RPMI8226 (cell line): ENCODE measurements around the gene ATP8B3.
A peak's percentile ranks its signal among the peaks of the same experiment; 100 is the strongest.

Experiments
- DNase-seq: peaks from one replicate; pipeline ENCODE4 v3.0.0-alpha.2; 2015

The ATP8B3 gene

GRCh38 chr19:1849886-1850398, 37.9 kb upstream of the ATP8B3 start:
- no peak for DNase-seq

GRCh38 chr19:1849132-1849474, 37.0 kb upstream of the ATP8B3 start:
- DNase-seq = no peak

DNA sequence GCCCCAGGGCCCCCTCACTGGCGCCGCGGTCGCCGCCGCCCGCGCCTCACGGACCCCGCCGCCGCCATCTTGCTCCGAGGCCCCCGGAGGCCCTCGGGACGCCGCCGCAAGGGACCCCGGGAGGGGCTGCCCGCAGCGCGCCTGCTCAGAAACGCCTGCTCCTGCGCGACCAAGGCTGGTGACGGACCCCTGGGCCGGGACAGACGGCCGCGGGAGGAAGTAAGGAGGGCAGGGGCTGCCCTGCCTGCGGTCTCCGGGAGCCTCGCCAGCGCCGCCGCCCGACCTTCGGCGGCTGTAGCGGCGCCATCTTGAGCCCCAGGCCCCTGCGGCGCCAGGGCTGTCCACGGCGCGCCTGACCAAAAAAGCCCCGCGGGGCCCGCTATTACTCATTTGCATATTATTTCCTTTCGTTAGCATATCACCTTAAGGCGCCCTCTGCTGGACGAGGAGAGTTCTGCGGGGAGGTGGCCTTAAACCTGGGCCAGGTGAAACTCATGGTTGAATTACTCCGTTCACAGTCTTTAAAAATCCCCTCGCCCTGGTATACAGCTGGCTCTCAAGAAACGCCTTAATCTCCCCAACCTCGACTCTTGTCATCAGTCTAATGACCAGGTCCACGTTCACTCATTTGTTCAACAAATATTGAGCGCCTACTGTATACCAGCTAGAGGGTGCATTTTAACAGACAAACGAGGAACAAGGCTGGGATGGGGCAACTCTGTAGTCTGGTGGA, 36.5 kb upstream of the ATP8B3 start, which contains the start of gene REXO1:
TSS of gene REXO1 (minus strand) at position 85 of the 733 bp plus-strand sequence. CDS start 125 bp downstream, outside the sequence.
- DNase-seq = peak; percentile 97

DNA sequence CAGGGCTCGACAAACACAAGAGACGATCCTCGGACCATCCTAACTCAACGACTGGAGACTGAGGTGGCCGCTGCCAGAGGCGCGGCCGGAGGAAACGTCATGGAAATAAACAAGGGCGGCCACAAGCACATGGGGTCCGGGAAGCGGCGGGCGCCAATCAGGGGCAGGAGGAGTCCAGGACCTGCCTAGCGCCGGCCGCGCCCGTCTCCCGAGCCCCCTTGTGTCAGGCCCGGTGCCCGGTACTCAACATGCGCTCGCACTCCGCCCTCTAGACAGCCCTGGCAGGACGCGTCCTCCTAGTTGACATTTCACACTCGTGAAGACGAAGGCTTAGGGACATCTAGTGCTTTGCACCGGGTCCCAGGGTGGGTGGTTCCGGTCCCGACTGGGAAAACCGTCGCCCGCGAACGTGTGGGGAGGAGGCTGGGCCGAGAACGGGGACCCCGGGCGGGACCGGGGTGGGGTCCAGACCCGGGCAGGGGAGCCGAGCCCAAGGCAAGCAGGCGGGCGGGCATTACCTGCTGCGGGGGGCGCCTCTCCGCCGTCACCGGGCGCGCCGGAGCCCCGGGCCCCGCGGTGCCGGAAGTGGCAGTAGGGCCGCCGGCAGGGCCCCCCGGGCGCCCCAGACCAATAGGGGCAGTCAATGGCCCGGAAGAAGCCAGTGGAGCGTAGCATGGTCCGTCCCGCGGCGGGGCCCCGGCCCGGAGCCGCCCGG, 35.8 kb upstream of the ATP8B3 start:
- peak; percentile 49 for DNase-seq

DNA sequence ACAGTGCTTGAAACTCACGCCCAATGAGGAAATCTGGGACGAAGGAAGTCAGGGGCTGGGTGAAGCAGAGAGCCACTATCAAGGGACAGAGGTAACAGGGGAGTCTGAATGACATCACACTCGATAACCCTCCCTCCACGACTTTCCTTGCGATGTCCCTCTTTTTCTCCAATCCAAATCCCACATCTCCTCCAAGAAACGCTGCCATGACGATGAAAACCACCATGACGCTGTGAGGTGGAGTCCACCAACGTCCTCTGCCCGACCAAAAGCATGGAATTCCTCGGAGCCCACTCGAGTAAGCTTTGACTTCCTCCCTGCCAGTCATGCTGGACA, 35.2 kb upstream of the ATP8B3 start:
- DNase-seq = no peak

GRCh38 chr19:1846517-1847204, 34.6 kb upstream of the ATP8B3 start:
- DNase-seq = no peak

DNA sequence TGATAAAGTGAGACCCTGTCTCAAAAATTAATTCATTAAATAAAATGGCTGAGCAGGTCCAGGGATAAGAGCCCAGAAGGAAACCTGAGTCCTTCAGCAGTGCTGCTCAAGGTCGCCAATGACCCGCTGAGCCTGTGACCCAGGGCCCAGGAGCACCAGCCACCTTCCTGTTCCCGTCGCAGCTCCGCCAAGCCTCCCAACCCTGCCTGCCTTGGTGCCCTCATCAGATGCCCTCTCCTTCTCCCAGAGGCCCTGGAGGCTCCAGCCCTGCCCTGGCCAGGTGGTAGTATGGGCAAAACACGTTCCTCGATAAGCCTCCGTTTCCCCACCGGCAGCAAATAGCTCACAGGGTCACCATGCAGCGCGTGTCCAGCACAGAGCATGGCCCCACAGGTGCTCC, 33.6 kb upstream of the ATP8B3 start:
- no peak for DNase-seq

- no peak for DNase-seq
These were observed 33.0 kb upstream of the ATP8B3 start for GRCh38 chr19:1845125-1845515.

DNA sequence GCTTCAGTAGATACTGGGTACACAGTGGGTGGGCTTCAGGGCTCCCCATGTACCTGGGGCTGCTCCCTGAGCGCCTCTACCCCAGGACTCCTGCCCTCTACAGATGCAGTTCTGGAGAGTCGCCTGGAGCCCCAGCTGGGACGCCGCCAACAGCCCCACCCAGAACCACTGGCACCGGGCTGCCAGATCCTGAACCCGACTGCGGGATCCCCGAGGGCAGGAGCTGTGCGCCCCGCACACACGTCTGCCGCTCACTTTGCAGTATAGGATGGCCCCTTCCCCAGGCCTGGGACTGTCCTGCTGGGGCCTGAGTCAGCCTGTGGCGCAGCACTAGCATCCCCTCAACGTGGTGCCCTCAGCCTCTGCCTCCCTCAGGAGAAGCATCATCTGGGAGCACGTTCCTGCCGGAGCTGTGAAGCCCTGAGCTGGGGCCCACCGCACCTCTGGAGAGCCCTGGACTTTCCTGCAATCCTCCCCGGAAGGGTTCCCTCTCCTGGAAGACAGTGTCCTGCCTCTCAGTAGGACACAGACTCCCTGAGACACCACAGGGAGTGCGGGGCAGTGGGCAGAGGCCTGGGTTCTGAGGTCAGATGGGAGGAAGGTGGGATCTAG, 32.5 kb upstream of the ATP8B3 start:
- no peak for DNase-seq

DNA sequence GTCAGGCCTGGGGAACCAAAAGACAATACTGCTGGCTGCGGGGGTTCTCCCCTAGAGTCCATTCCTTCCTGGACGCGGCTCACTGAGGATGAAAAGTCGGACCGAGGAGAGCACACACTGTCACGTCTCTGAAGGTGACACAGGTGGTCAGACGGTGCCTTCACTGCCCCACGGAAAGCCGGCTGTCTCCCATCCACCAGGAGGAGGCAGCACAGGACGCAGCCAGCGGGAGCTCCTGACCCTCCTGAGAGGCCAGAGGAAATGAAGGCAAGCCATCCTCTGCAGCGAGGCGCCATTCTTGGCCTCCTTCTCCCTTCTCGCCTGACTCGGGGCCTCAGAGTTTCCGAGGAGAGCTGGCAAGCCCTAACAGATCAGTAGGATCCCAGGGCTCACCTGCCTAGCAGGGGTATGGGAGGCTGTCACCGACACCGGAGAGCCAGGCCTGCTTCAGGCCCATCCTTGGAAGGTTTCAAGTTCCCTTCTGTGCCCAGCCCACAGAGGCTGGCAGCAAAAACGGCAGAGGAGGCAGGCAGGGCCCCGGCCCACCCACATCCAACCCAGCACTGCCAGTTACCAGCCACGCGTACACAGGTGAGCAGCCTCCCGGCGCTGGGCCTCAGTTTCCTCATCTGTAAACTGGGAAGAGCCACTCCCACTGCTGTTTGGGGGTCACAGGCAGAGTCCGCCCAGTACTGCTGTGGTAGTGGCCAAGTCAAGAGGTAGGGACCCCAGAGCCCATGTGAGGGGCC, 31.7 kb upstream of the ATP8B3 start:
- no peak for DNase-seq

DNA sequence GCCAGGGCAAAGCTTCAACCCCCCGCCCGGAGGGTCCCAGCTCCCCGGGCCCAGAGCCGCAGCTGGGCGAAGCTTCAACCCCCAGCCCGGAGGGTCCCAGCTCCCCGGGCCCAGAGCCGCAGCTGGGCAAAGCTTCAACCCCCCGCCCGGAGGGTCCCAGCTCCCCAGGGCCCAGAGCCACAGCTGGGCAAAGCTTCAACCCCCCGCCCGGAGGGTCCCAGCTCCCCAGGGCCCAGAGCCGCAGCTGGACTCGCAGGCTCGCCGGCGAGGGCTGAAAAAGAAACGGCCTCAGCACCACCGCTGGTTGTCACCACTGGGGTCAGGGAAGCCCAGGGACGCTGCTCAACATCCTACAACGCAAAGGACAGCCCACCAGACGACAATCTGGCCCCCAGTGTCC, 31.0 kb upstream of the ATP8B3 start:
- no peak for DNase-seq

GRCh38 chr19:1841209-1841924, 29.3 kb upstream of the ATP8B3 start:
- DNase-seq = no peak

DNA sequence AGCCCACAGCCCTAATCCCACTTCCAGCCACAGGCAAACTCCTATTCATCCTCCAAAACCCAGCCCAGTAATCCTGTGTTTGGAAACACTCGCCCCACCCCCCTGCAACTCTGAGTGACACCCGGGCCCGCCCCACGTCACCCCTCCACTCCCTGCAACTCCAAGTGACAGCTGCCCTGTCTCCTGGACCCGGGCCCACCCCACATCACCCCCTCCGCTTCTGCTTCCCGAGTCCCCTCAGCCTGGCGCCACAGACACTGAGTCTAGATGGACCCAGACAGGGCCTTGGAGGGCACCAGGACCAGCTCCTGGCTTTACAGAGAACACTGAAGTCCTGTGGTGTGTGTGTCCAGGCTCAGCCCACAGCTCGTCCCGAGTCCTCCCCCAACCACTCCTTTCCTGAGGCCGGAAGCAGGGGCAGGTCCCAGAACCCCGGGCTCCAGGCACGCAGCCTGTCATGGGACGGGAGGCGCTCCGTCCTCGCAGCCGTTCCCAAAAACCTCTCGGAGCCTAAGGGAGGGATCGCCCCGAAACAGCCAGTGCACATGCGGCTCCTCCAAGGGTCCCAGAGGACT, 28.6 kb upstream of the ATP8B3 start:
- no peak for DNase-seq

- DNase-seq = no peak
These were observed 27.8 kb upstream of the ATP8B3 start for GRCh38 chr19:1839658-1840540.

DNA sequence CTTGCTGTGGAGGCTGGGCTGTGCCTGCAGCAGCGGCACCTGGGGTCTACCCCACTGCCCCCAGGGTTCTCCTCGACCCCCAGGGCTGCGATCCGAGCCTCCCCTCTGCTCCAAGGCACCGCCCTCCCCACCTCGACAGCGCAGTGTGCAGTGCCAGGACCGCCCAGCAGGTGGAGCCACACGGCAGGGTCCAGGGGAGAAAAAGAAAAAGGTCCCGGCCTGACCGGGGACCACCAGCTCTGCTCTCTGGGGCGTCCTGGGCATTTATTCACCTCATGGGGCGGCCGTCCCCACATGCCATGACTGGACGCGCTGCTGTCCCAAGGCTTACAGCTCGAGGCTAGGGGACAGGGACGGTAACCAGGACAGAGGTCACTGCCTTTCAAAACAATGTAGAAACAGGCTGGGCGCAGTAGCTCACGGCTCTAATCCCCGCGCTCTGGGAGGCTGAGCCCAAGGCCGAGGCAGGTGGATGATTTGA, 25.6 kb upstream of the ATP8B3 start:
- peak; percentile 24 for DNase-seq

DNA sequence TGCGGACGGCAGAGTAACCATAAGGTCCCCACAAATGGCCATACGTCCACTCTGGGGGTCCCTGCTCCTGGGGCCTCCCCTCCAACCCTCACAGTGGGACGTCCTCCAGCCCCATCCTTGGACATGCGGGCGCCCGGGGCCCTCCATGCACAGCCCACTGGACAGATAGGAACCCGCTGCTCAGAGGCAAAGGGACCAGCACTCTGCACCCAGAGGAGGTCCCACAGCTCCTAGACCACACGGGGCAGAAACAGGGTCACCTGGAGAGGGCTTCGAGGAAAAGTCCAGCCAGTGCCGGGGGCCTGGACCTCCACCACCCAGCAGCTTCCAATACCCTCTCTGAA, 25.1 kb upstream of the ATP8B3 start:
- no peak for DNase-seq

- DNase-seq = no peak
These were observed 24.6 kb upstream of the ATP8B3 start for GRCh38 chr19:1836458-1837221.

GRCh38 chr19:1833540-1833939, 21.5 kb upstream of the ATP8B3 start:
- DNase-seq = no peak

GRCh38 chr19:1832046-1832663, 20.1 kb upstream of the ATP8B3 start:
- DNase-seq = no peak
